Erythroblast (primary cell): ENCODE results near the gene RASL11A.
A peak's percentile ranks its signal among the peaks of the same experiment; 100 is the strongest.
"Not testable (repeated sequence)": the region's sequence is repeated elsewhere in the genome, so short reads cannot be mapped to it uniquely, and the experiment has no call there.

Experiments
- DNase-seq, 2 experiments: peaks; one replicate each; lab custom pipeline; 2025; lab: John Stamatoyannopoulos, UW
- GATA1 ChIP-seq: IDR thresholded peaks from 2 replicates; pipeline ENCODE4 v1.6.1; 2011; ENCODE audit warnings: low read depth, mild to moderate bottlenecking, control low read depth, low read length, moderate library complexity
- POLR2A ChIP-seq: IDR thresholded peaks from 2 replicates; pipeline ENCODE4 v1.6.1; 2011; ENCODE audit warnings: mild to moderate bottlenecking, low read length

RASL11A gene, protein sequence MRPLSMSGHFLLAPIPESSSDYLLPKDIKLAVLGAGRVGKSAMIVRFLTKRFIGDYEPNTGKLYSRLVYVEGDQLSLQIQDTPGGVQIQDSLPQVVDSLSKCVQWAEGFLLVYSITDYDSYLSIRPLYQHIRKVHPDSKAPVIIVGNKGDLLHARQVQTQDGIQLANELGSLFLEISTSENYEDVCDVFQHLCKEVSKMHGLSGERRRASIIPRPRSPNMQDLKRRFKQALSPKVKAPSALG

DNA sequence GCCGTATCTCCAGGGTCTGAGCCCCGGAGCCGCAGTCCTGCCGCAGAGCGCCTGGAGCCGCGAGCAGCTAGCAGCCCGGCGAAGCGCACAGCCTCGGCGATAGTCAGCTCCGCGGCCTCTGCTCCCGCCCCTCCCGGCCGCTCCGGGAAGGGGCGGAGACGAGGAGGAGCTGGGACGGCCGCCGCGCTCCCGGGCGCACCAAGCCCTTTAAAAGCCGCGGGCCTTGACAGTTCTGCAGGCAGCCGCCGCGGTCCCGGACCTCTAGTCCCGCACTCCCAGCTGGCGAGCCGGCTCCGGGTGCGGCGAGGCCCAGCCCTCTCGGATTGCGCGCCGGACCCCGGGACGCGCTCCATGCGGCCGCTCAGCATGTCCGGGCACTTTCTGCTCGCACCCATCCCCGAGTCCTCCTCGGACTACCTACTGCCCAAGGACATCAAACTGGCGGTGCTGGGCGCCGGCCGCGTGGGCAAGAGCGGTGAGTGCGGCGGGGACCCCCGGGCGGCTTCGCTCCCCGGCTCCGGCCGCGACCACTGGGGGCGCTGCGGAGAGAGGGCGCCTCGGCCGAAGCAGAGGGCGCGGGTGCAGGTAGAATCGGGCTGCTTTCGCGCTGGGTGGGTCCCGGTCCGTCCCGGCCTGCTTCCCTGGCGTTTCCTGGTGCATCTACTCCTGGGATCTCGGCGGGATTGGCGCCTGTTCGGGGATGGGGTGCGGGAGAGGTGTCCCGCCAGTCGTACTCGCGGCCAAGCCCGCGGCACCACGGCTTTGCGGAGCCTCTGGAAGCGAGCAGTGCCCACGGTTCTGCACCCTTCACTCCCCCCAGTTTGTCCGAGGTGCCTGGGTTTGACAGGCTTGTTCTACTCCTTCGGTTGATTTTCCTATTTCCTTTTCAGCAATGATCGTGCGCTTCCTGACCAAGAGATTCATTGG lies at the start of gene RASL11A:
Gene RASL11A (plus strand): TSS at position 237 of the 927 bp plus-strand sequence. CDS start 115 bp downstream, at position 352.
- peak; percentile 81 to 88 for DNase-seq
- TF ChIP-seq POLR2A (peak; percentile 52), GATA1 (no peak)

DNA sequence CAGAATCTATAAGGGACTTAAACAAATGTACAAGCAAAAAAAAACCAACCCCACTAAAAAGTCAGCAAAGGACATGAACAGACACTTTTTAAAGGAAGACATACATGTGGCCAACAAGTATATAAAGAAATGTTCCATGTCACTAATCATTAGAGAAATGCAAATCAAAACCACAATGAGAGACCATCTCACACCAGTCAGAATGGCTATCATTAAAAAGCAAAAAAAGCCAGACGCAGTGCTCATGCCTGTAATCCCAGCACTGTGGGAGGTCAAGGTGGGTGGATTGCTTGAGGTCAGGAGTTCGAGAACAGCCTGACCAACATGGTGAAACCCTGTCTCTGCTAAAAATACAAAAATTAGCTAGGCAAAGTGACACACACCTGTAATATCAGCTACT lies 48.5 kb upstream of the RASL11A start:
- DNase-seq, result not testable (repeated sequence)

DNA sequence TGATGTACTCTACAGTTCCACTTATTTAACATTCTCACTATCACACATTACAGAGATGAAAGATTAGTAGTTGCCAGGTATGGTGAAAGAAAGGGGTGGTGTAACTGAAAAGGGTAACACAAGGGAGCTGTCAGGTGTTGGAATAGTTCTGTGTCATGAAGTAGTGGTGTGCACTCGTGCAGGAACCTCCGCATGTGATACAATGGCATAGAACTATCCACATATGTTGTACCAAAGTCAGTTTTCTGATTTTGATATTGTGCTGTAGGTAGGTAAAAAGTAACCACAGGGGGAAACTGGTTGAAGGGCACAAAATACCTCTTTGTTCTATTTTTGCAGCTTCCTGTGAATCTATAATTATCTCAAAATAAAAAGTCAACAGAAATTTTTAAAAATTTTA lies 43.6 kb upstream of the RASL11A start:
- no peak for TF ChIP-seq POLR2A
- no peak for TF ChIP-seq GATA1
- no peak for DNase-seq

DNA sequence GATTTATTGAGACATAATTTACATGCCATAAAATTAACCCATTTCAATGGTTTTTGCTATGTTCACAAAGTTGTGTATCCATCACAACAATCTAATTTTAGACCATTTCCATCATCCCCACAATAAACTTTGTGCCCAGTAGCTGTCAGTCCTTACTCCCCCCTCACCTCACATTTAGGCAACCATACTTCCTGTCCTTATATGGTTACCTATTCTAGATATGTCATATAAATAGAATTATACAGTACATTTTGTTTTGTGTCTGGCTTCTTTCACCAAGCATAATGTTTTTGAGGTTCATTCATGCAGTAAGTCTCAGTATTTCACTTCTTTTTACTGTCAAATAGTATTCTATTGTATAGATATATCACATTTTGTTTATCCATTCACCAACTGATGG lies 42.5 kb upstream of the RASL11A start:
- no peak for DNase-seq
- no peak for TF ChIP-seq POLR2A
- no peak for TF ChIP-seq GATA1

DNA sequence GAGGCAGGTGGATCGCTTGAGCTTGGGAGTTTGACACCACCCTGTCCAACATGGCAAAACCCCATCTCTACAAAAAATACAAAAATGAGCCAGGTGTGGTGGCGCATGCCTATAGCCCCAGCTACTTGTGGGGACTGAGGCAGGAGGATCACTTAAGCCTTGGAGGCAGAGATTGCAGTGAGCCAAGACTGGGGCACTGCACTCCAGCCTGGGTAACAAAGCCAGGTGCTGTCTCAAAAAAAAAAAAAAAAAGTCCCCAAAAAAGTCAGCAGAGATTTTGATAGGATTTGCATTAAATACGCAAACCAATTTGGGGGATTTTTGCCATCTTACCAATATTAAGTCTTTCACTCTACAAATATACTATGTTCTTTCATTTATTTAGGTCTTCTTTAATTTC lies 41.0 kb upstream of the RASL11A start:
- DNase-seq, result no peak

DNA sequence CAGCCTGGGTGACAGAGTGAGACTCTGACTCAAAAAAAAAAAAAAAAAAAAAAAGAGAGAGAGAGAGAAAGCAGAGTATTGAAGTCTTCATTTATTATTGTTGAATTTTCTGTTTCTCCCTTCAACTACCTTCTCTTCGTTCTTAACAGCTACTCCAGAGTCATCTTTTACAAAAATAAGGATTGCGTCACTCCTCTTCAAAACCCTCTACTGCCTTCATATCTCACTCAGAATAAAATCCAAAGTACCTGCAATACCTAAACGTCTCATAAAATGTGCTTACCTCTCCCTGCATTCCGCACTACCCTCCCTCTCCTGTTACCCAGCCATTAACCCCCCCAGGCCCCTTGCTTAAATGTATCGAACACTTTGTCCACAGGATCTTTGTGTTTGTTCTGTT lies 36.7 kb upstream of the RASL11A start:
- TF ChIP-seq POLR2A (no peak), GATA1 (no peak)
- DNase-seq, result no peak

More for the DNA sequence above, 41.0 kb upstream of the RASL11A start:
- TF ChIP-seq POLR2A (no peak), GATA1 (no peak)

DNA sequence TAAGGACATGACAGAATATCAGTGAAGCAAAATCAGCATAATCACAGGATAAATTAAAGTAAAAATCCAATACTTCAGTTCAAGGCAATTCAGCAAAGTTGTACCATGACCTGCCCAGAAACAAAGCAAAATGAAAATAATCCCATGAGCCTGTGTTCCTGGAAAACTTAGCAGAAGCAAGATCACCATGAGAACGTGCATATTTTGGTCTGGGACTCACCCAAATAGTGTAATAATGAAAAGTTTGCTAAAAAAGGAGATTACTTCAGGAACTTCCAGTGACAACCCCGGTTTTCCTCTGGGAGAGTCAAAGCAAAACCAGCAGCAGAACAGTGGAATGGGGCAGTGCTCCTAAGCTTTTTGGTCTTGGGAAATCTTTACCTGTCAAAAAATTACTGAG lies 34.2 kb upstream of the RASL11A start:
- no peak for DNase-seq
- no peak for TF ChIP-seq GATA1
- TF ChIP-seq POLR2A, result no peak

DNA sequence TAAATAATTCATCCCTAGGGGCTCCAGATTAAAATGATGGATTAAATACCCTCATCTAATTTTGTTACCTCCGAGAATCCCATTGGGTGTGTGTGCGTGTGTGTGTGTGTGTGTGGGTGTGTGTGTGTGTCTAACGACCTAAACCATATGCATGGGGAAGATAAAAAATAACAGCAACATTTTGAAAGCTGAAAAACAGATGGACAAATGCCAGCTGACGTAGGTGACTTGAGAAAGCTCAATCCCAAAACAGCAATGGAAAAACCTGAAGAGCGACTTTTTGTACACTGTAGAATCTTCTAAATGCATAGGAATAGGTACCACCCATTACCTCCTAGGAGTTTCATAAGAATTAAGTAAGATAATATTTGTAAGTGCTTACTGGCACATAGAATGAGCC lies 27.9 kb upstream of the RASL11A start:
- peak; percentile 90 to 92 for DNase-seq
- TF ChIP-seq POLR2A (peak; percentile 40), GATA1 (no peak)

DNA sequence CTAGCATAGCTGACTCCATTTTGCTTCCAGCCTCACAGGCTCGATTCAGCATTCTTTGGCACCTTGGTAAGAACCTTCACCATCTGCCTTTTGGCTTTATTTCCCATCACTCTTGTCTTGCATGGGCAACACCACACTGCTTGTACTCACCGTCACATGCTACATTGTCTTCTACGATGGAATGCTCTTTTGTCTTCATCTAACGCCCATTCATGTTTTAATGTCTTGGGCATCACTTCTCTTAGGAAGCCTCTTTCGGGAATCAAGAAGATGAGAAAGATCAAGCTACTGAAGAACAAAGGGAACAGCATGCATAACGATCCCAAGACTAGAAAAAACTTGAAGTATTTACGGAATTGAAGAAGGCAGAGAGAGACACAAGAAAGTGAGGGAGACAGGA lies 25.0 kb upstream of the RASL11A start:
- no peak for TF ChIP-seq POLR2A
- no peak for TF ChIP-seq GATA1

DNA sequence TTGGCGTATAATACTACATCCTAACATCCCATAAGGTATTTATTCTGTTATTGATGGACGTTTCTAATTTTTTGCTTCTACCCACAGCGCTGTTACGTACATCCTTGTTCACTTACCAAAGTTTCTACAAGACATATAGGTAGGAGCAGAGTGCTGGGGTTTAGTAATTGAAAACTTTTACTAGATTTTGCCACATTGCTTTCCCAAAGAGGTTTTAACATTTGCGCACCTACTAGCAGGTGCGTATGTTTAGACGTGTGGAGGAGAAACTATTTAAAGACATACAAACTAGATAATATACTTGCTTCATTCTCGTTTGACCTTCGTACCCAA lies 19.8 kb upstream of the RASL11A start:
- TF ChIP-seq GATA1 (no peak), POLR2A (no peak)
- DNase-seq, result no peak

More for the DNA sequence above, 25.0 kb upstream of the RASL11A start:
- no peak for DNase-seq

DNA sequence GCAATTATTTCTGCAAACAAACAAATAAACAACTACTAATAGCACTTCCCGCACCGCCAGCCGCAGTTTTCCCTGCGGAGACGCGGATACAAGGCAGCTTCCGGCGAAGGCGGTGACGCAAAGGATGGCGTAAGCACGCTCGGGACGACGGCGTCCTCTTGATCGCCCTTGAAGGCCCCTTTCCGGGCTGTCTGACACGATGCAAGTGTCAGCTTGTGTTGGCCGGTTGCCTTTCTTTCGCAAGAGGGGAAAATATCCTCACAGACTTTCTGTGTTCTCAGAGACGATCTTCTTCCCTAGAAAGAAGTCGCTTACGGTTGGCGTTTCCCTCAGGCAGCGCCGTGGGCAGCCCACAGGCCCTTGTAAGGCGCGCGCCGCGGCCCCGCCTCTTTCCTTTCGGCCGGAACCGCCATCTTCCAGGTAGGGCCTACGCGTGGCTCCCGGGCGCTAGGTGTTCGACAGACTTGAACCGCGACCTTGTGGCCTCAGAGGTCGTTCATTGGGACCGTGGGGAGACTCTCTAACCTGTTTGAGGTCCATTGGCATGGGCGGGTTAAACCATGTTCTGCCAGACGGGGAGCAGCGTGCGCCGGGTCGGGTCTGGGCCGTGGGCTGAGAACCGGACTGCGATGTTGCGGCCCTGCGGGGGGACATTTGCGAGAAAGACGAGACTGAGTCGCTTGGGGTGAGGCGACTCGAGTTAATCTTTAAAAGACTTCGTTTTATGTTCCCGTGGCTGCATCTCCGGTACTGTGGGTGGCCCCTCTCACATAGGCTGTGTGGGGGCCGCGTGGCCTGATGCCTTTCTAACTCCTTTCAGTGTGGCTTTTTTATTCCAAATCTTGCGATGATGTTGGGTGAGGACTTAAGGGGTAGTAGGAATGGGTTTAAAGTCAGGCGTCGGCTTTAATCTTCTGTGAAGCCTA lies 19.2 kb upstream of the RASL11A start, which contains the start of gene RPL21:
Gene RPL21 (plus strand): TSS at position 393 of the 926 bp plus-strand sequence. CDS start 2,219 bp downstream, outside the sequence.
- TF ChIP-seq POLR2A, result peak; percentile 97
- TF ChIP-seq GATA1, result no peak

DNA sequence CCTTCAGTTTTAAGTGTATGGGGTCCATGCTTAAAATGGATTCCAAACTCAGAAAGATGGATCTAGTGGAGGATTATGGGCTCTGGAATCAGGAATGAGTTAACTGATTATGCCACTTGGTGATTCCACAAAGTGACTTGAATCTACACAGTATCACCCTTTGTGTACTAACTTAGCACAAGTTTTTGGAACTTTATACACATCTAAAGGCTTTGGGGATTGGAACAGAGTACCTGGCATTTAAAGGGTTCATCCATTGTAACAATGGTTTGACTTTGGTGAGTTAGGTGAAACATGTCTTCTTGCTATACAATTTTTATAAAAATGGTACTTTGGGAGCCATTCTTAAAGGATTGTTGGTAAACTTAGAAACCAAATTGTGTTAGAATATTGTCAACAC lies 18.2 kb upstream of the RASL11A start:
- DNase-seq, result peak in 1 of 2 experiments; percentile 33
- TF ChIP-seq GATA1 (no peak), POLR2A (no peak)

More for the DNA sequence above, 19.2 kb upstream of the RASL11A start, which contains the start of gene RPL21:
- peak; percentile 98 to 100 for DNase-seq

DNA sequence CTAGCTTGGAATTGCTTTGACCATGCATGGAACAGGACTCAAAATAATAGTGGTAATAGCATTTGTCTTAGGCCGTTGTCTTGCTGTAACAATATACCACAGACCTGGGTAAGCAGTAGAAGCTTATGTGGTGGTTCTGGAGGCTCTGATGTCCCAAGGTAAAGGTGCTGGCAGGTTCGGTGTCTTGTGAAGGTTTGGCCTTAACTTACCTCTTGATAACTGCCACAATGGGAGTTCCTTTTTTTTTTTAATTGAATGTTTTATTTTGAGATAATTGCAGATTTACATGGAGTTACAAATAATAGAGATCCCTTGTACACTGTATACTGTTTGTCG lies 13.4 kb upstream of the RASL11A start:
- TF ChIP-seq POLR2A, result no peak
- TF ChIP-seq GATA1, result no peak

More for the DNA sequence above, 13.4 kb upstream of the RASL11A start:
- DNase-seq, result no peak
